Left ventricle myocardium inferior (tissue), 1 donor: ENCODE results near the gene YPEL2. TPM values are rescaled to one million over a fixed set of nuclear protein-coding genes. Genes with fewer than 3 reads are reported as not detected.

ENCODE experiments used
- DNase-seq: peaks from one replicate; pipeline ENCODE4 v3.0.0-alpha.2; 2020
- H3K27ac ChIP-seq: fragments of 200-600 bp; replicated peaks from 2 replicates; pipeline ENCODE4 v1.8.0; 2021
- H3K27me3 ChIP-seq: fragments of 200-600 bp; 2 replicates; pipeline ENCODE4 v1.8.0; 2021; ENCODE audit warnings: low read depth
- H3K36me3 ChIP-seq: fragments of 200-600 bp; 2 replicates; pipeline ENCODE4 v1.8.0; 2021
- H3K4me1 ChIP-seq: fragments of 200-600 bp; 2 replicates; pipeline ENCODE4 v1.8.0; 2021
- H3K4me3 ChIP-seq: fragments of 200-600 bp; 2 replicates; pipeline ENCODE4 v1.8.0; 2021; ENCODE audit warnings: mild to moderate bottlenecking, moderate library complexity
- H3K9me3 ChIP-seq: fragments of 200-600 bp; replicated peaks from 2 replicates; pipeline ENCODE4 v1.8.0; 2021
- intact Hi-C: fragments of 100-400 bp; cut with micrococcal nuclease; formaldehyde crosslinking; loops from one replicate; pipeline ENCODE4 v1.11.0; 2022
- total RNA-seq: library from RNA; stranded (reverse); fragmentation: NEBNext Ultra II Directional; extraction: Animal tissue kit (Norgen Biotek cat#: 25700); gene quantifications from one replicate; pipeline ENCODE4 v1.2.1, GENCODE V29; 2021
- TF ChIP-seq, protein P1 (sequence below): fragments of 200-600 bp; IDR thresholded peaks from 2 replicates; pipeline ENCODE4 v1.8.0; 2021; ENCODE audit warnings: antibody characterized with exemption, mild to moderate bottlenecking, borderline replicate concordance
- donor health status: DM: no; HTN: yes; CAD: no; lungs with severe emphysema.

The YPEL2 gene
- total RNA-seq, 1 donor from 2014 or later: 36.3 TPM

DNA sequence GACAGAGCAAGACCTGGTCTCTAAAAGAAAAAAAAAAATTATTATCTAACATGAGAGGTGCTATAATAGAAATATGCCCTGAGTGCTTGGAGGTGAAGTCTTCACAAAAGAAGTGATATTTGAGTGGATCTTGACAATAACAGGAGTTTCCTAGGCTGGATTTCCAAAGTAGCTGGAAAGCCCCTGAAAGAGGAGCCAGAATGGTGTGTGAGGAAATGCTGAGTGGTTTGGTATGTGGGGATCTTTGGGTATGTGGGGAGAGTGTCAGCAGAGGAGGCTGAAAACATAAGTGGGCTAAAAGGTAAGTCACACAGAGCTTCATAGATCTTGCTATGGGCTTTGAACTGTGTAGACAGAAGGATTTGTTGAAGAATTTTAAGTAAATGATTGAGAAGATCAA is 100.1 kb downstream of the YPEL2 start:
- no peak for DNase-seq
- intact Hi-C loops: no loop called here
- Histone ChIP-seq H3K9me3 (peaks cover 7% of the 10 kb centered on the region), H3K4me1 (peaks cover 44% of the 10 kb centered on the region), H3K27ac (no peak overlapping the region), H3K27me3 (no peaks in the 10 kb centered on the region), H3K36me3 (no peaks in the 10 kb centered on the region), H3K4me3 (no peak overlapping the region)
- TF ChIP-seq, protein P1, sequence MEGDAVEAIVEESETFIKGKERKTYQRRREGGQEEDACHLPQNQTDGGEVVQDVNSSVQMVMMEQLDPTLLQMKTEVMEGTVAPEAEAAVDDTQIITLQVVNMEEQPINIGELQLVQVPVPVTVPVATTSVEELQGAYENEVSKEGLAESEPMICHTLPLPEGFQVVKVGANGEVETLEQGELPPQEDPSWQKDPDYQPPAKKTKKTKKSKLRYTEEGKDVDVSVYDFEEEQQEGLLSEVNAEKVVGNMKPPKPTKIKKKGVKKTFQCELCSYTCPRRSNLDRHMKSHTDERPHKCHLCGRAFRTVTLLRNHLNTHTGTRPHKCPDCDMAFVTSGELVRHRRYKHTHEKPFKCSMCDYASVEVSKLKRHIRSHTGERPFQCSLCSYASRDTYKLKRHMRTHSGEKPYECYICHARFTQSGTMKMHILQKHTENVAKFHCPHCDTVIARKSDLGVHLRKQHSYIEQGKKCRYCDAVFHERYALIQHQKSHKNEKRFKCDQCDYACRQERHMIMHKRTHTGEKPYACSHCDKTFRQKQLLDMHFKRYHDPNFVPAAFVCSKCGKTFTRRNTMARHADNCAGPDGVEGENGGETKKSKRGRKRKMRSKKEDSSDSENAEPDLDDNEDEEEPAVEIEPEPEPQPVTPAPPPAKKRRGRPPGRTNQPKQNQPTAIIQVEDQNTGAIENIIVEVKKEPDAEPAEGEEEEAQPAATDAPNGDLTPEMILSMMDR: no peak

DNA sequence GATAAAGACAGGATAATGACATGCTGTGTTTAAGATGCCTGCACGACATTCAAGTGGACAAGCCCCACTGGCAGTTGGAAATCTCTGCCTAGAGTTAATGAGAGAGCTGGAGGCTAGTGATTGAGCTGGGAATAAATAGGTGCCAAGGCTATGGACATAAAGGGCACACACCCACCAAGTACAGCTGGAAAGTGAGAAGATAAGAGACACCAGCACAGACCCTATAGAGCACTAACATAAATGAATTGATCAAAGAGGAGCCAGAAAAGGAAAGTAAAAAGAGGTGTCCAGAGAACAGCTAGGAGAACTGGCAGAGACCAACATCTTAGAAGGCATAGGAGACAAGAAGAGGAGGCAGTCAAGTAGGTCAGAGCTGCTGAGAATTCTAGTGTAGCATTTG is 101.2 kb downstream of the YPEL2 start:
- Histone ChIP-seq H3K27me3 (no peaks in the 10 kb centered on the region), H3K36me3 (no peaks in the 10 kb centered on the region), H3K27ac (no peak overlapping the region), H3K4me3 (no peak overlapping the region), H3K4me1 (peaks cover 44% of the 10 kb centered on the region), H3K9me3 (peaks cover 7% of the 10 kb centered on the region)
- intact Hi-C loops: no loop called here
- DNase-seq: no peak
- TF ChIP-seq, protein P1: no peak

GRCh38 chr17:59433586-59433985 is 102.1 kb downstream of the YPEL2 start:
- H3K27me3 ChIP-seq: no peaks in the 10 kb centered on the region
- intact Hi-C loops: no loop called here
- no peak overlapping the region for H3K27ac ChIP-seq
- no peaks in the 10 kb centered on the region for H3K36me3 ChIP-seq
- DNase-seq: no peak
- TF ChIP-seq, protein P1: no peak
- H3K9me3 ChIP-seq: peaks cover 7% of the 10 kb centered on the region
- H3K4me3 ChIP-seq: no peak overlapping the region
- peaks cover 42% of the 10 kb centered on the region for H3K4me1 ChIP-seq

- H3K27me3 ChIP-seq: no peaks in the 10 kb centered on the region
- TF ChIP-seq, protein P1: no peak
- H3K4me3 ChIP-seq: no peak overlapping the region
- H3K27ac ChIP-seq: no peak overlapping the region
- DNase-seq: no peak
- H3K9me3 ChIP-seq: peaks cover 7% of the 10 kb centered on the region
- intact Hi-C loops: no loop called here
- peaks cover 43% of the 10 kb centered on the region for H3K4me1 ChIP-seq
- H3K36me3 ChIP-seq: no peaks in the 10 kb centered on the region
Measured at GRCh38 chr17:59434429-59434828, 103.0 kb downstream of the YPEL2 start.

DNA sequence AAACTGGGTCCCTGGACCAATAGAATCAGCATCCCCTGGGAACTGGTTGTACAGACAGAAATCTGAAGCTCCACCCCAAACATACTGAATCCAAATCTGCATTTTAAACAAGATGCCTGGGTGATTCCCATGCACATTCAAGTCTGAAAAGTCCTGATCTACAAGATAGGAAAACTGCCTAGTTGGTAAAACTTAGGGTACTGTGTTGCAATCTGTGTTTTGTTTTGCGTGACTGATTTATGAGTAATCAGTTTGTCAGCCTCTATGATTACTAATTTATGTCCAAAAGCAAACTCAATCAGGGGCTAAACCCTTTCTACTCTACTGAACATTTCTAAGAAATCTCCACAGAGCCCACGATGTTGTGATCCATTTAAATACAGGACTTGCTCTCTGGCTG is 103.8 kb downstream of the YPEL2 start:
- Histone ChIP-seq H3K36me3 (no peaks in the 10 kb centered on the region), H3K27ac (no peak overlapping the region), H3K4me3 (no peak overlapping the region), H3K27me3 (no peaks in the 10 kb centered on the region), H3K9me3 (peaks cover 7% of the 10 kb centered on the region), H3K4me1 (peaks cover 51% of the 10 kb centered on the region)
- TF ChIP-seq, protein P1: no peak
- intact Hi-C loops: no loop called here
- no peak for DNase-seq

GRCh38 chr17:59436900-59437299 is 105.4 kb downstream of the YPEL2 start:
- H3K36me3 ChIP-seq: no peaks in the 10 kb centered on the region
- H3K27me3 ChIP-seq: no peaks in the 10 kb centered on the region
- H3K27ac ChIP-seq: peak overlapping the region; percentile 77
- no peak overlapping the region for H3K4me3 ChIP-seq
- TF ChIP-seq, protein P1: no peak
- H3K9me3 ChIP-seq: peaks cover 7% of the 10 kb centered on the region
- intact Hi-C loops: no loop called here
- peak; percentile 65 for DNase-seq
- peaks cover 65% of the 10 kb centered on the region for H3K4me1 ChIP-seq
